GM19193 (cell line): ENCODE results near the gene UACA.

Experiments
- POLR2A ChIP-seq: IDR thresholded peaks from 4 replicates; pipeline ENCODE4 v1.6.1; 2011; ENCODE audit not compliant: insufficient read depth, insufficient read length; ENCODE audit errors: extremely low read depth

UACA gene

DNA sequence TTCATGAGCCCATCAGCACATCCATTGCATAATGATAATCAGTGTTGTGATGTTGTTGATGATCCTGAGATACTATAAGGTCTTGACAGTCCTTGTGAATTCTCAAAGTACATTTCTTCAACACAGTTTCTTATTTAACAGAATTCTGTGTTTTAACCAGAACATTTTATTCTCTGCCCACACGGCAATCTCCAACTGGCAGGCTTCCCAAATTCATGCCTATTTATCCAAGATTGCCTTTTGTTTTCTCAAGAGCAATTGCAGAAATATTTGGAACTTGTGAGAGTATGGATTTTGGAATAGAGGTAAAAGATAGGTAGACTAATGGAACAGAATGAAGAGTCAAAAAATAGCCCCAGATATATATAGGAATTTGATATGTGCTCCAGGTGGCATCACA lies 116.0 kb downstream of the UACA start:
- no peak for TF ChIP-seq POLR2A

DNA sequence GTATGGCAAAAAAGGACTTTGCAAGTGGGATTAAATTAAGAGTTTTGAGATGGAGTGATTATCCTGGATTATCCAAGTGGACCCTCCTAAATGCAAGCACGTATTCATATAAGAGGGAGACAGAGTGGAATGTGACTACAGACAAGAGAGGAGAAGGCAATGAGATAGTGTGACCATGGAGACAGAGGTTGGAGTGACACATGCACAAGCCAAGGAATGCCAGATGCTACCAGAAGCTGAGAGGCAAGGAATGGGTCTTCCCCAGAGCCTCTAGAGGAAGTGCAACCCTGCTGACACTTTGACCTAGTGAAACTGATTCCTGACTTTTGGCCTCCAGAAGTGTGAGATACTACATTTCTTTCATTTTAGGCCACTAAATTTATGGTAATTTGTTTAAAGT lies 117.2 kb downstream of the UACA start:
- TF ChIP-seq POLR2A = no peak

DNA sequence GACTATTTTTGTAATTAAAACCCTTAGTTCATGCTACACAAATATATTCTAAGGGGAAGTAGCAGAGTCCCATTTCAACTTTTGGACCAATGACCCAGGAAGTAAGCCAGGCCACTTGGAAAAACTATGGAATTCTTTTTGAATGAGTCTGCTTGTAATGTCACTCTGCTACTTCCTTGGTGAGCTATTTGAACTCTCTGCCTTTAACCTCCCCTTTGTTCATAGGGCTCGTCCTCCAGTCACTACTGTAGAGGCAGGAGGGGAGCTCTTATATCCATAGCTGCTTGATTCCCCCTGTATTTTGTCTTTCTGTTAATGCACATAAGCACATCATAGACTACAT lies 119.6 kb downstream of the UACA start:
- TF ChIP-seq POLR2A = no peak

DNA sequence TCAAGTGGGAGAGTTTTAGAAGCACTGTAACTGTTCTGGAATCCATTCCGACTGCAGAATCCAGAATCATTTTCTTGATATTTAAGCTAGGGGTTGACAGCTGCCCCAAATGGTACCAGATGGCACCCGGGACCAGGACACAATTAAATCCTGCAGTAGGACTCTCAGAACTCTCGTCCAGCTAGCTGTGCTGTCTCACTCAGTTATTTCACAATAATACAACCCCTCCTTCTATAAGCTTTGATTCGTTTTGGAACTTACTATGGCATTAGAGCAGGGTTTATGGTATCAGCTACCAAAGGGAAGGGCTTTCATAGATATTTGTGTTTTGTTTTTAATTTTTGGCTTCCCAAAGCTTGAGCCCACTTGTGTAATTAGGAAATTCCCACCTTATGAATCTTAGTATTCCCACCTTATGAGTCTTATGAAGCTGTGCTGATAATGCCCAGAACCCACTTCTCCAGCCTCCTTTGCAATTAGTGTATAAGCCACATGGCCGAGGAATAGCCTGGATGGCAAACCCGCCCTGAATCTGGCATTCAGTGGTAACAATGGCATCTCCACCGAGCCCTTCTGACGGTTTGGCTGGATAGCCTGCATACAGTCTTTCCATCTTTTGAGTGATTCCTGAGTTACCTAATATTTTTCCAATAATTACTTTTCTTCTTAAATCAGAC lies 120.1 kb downstream of the UACA start:
- TF ChIP-seq POLR2A = no peak

DNA sequence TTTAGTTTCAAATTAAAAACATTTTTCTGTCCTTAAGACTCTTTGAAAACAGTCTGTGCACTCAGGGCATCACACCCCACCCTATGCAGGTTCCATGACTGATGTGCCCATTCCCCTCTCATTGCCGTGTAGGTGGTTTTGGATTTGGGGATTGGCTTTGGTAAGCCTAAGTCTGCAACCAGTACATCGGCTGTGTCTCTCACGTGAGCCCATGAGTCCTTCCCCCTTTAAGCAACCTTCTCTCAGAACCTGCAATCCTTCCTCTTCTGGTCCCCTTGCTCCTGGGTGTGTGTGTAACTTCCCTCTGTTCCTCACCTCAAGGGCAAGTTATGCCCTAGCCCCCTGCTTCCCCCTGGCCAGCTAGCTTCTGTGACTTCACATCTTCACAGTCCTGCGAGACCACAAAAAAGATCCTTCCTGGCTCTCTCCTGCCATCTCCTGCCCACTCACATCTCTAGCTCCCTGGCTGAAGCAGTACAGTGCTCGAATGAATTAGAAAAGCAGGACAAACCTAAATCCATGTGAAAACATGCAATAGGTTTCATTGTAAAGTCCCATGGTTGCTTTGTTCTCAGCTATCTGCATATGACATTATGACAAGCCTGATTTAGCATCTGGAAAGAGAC lies 126.7 kb downstream of the UACA start:
- TF ChIP-seq POLR2A = no peak

DNA sequence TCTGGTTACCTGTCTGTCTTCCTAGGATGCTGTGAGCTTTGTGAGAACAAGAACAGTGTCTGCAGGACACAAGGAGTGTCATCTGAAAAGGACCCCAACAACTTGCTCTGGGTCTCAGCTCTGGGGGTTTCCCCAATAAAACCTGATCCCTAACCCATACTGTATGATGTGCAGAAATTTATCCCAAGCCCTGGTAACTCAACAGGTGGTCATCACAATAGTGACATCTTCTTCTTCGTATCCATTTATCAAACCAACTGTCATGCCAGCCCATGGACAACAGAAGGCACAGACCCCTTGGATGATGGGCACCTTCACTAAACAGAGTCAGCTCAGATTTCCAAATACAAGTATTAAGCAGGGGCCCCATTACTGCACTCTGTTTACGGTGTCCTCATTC lies 127.5 kb downstream of the UACA start:
- TF ChIP-seq POLR2A = no peak

DNA sequence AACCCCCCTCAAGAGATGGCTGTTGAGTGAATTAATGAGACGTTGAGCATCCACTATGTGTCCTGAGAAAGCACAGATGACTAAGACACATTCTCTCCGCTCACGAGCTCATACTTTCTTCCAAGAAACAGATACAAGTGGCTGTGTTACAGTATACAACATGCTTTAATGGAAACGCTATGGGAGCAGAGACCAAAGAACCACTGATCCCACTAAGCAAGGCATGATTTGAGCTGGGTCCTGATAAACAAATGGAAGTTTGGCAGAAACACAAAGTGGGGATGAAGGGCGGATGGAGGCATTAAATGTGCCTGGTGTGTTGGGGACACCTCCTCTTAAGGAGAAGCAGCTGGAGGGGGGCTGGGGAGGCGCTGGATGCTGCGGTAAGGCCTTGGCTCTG lies 129.4 kb downstream of the UACA start:
- no peak for TF ChIP-seq POLR2A

DNA sequence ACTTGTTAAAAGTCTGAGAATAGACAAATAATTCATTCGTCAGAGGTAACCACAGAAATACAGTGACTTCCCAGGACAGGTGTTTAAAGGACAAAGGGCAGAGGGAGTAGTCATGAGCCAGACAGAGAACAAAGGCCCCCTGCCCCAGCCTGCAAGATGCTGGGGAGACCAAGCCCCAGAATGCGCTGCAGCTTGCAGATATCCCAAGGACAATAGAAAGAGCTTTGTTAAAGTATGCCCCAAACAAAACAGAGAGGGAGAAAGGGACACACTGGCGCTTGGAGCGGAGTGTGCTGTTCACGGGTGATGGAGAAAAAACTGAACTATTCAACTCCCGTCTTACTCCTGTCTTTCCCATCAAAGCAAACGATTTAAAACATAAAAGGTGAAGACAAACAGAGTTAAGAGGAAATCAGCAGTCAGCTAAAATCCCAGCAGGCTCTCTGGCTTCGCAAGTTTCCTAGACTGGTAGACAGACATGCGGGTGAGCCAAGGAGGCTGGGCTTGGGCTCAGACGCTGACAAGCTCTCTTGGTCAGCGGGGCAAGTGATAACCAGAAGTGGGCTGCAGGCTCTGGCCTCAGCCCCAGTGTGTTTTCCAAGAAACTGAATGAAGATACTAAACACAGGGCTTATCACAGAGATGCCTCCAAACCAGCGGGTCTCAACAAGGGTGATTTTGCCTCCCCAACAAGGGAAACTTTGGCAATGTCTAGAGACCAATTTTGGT lies 130.1 kb downstream of the UACA start:
- no peak for TF ChIP-seq POLR2A

DNA sequence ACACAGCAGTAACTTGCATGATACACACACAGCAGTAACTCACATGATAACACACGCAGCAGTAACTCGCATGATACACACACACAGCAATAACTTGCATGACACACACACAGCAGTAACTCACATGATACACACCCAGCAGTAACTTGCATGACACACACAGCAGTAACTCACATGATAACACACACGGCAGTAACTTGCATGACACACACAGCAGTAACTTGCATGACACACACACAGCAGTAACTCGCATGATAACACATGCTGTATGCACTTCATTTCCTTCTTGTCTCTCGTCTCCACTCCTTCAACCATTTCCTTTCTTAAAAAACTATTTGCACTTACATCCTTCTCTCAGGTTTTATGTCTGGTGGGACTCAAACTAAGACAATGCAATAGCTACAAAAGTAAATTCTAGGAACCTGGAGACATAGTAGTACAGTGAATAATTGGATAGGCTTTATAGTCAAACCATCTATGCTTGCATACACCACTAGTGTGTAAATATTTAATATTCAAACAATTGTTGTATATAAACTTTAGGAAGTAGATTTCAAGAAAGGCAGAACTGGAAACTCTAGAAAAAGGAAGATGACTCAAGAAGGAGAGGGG lies 130.8 kb downstream of the UACA start:
- TF ChIP-seq POLR2A = no peak

DNA sequence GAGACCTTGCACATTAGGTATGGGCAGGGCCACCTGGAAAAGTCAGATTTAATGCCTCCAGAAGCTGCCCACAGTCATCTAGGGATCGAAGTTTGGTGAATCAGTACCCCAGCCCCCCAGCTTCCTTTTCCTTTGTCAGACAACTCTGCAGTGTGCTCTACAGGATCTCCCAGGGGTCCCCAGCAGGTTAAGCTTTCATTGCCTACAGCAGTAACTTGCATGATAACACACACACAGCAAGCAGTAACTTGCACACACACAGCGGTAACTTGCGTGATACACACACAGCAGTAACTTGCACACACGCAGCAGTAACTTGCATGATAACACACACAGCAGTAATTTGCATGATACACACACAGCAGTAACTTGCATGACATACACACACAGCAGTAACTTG lies 131.3 kb downstream of the UACA start:
- no peak for TF ChIP-seq POLR2A

DNA sequence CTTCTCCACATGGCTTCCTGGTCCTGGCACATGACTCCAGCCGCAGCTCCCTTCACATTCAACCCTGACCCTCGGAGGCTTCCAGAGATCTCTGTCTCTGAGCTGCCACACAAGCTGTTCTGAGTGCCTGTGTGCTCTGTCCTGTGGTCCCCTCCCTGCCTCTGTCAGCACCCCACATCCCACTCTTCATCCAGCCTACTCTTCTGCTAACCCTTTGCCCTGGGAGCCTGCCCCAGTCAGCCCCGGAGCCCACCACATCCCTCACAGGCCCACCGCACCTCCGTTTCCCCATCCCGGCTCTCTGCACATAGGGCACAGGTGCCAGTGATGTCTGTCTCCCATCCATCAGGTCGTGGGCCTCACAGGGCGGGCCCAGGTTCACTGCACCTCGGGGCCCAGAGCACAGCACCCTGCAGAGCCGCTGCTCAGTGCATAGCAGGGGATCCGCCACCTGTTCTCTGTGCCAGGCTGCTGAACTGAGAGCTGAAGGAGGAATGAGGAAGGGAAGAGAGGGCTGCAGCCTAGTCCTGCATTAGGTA lies 133.6 kb downstream of the UACA start:
- TF ChIP-seq POLR2A = no peak

DNA sequence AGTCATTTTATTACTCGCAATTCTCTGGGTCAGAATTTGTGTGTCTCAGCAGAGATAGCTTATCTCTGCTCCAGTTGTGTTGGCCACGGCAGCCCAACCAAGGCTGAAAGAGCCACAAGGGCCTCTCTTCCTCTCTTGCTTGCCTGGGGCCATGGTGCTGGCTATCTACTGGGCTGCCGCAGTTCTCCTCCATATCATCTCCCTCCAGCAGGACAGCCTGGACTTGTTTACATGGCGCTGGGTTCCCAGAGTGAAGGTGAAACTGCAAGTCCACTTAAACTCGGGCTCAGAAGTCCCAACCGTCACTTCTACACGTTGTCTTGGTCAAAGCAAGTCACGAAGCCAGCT lies 134.8 kb downstream of the UACA start:
- TF ChIP-seq POLR2A = no peak

DNA sequence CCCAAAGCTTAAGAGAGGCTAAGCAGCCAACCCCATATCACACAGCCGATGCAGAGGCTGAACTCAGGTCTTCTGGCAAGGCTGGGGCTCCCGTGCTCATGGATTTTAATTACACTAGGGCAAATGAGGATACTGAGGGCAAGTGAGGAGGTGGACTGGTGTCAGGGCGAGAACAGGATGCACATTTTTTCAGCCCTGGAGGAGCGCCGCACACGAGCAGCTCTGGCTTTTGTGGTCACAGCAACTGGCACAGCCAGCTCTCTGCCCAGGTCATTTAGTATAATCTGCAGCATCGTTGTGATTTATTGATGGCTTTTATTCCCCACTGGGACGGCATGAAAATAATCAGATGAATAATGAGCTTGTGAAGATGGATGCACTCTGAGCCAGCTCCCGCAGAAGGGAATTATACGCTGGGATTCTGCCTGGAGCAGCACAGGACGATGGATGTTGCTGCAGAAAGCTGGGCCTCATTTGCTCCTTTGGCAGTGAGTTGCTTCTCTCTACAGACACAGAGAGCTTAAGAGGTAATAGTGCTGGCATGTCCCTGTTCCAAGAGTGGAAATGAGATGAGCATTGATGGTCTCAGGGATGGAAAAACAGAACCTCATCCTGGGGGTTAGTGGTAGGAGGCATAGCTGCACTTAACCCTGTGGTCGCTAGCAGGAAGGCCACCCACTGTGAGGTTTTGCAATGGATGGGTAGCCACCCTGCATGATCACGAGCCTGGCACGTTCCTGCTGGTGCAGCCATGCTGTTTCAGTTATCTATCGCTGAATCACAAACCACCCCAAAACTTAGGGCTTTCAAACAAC lies 135.4 kb downstream of the UACA start:
- TF ChIP-seq POLR2A = no peak

DNA sequence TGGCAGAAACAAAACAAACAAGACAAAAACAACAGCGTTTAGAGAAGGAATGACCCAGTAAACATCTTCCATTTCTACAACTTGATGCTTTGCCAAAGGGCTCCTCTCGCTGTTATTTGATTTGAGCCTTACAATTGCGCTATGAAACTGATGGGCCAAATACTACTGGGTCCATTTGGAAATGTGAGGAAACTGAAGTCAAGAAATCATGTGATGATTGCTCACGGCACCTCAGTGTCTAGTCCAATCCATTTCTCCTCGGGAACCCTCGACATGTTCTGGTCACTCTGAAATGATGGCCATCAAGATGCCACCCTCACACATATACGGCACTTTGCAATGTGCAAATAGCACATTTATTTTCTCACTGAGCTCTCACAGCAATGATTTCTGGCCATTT lies 136.0 kb downstream of the UACA start:
- TF ChIP-seq POLR2A = no peak

DNA sequence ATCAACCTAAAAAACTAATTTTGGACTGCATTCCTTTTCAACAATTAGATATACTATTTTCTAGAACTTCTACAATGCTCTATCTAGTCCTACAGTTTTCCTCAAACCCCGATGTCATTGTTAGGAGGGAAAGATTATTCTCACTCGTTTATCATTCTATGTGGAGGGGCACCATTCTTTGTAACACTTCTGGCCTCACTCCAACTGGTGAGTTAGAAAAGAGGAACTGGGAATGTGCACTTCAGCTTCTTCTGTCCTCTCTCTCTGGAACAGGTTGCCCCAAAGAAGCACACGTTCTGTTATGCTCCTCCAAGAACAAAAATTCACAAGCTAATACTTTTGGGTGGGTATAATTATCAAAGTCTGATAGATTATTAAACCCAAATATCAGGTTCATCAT lies 137.9 kb downstream of the UACA start:
- no peak for TF ChIP-seq POLR2A

DNA sequence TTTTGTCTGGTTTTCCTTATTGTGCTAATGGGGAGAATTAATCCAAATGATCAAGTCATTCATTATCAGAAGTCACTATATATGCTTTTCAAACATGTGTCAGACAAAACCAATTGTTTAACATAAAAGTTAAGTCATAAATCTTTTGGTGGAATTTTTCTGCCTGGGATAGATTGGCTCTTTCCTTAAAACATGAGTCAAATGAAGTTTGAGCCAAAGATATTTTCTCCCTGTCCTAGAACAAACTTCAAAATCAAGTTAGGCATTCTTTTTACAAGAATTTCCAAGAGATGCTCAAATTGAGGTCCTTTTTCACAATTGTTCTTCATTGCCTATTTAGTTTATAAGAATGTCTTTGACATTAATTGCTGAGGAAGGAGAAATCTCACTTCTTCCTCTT lies 138.3 kb downstream of the UACA start:
- no peak for TF ChIP-seq POLR2A

DNA sequence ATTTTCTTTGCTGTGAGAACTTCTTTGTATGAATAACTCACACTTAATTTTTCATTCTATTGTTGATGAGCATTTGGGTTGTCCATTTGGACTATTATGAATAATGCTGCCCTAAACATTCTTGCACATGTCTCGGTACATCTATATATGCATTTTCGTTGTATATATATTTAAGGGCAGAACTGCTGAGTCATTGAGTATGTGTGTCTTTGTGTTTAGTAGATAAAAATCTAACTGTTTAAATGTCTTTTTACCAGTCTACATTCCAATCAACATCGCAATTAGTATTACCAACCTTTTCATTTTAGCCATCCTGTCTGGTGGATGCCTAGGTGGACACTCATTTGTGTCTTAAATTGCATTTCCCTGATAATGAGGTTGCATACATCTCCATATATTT lies 144.4 kb downstream of the UACA start:
- TF ChIP-seq POLR2A = no peak
